Measurements from ENCODE around the gene CDH23.

GRCh38 chr10:71663311-71663710, 266.6 kb downstream of the CDH23 start:
- TF ChIP-seq CTCF (IDR thresholded peaks at IDR 0.05; ENCODE audit: low read length) = no peak
- no peak for TF ChIP-seq EZH2 (optimal IDR thresholded peaks at IDR 0.05; ENCODE audit: low read depth, low read length)
- no peak for TF ChIP-seq EZH2phosphoT487 (IDR thresholded peaks at IDR 0.05; ENCODE audit: low read length)

All from MM.1S (cell line).